ENCODE measurements around the gene MYO7A.

Gene MYO7A

DNA sequence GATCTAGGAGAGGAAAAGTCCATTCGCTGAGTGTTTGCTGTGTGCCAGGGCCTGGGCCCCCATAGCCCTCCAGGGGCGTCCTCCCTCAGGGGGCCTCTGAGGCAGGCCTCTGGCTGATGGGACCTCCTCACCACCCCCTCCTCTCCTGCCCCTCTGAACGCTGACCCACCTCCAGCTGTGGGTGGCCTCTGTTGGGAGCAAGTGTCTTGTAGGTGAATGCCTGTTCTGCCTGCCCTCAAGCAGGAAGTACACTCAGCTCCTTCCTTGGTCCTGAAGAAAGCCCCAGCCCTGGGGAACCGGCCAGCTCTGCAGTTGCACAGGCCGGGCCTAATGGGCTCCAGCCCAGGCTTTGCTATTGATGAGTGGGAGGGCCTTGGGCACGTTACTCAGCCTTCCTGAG is 3.5 kb downstream of the MYO7A start:
- intact Hi-C loops (cut with DNase I; ENCODE audit: low total_unique reads), result no loop called here
- TF ChIP-seq, protein P1, sequence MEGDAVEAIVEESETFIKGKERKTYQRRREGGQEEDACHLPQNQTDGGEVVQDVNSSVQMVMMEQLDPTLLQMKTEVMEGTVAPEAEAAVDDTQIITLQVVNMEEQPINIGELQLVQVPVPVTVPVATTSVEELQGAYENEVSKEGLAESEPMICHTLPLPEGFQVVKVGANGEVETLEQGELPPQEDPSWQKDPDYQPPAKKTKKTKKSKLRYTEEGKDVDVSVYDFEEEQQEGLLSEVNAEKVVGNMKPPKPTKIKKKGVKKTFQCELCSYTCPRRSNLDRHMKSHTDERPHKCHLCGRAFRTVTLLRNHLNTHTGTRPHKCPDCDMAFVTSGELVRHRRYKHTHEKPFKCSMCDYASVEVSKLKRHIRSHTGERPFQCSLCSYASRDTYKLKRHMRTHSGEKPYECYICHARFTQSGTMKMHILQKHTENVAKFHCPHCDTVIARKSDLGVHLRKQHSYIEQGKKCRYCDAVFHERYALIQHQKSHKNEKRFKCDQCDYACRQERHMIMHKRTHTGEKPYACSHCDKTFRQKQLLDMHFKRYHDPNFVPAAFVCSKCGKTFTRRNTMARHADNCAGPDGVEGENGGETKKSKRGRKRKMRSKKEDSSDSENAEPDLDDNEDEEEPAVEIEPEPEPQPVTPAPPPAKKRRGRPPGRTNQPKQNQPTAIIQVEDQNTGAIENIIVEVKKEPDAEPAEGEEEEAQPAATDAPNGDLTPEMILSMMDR (IDR thresholded peaks at IDR 0.05), result no peak
- no peaks in the 10 kb centered on the region for H3K27me3 ChIP-seq
- no peak for DNase-seq
- H3K36me3 ChIP-seq, result no peaks in the 10 kb centered on the region
- peak overlapping the region; percentile 10 to 45 for H3K27ac ChIP-seq
- no peaks in the 10 kb centered on the region for H3K9me3 ChIP-seq
- no peak overlapping the region for H3K4me3 ChIP-seq
- H3K4me1 ChIP-seq, result peaks cover 0 to 42% (median 36%) of the 10 kb centered on the region in 4 donors

DNA sequence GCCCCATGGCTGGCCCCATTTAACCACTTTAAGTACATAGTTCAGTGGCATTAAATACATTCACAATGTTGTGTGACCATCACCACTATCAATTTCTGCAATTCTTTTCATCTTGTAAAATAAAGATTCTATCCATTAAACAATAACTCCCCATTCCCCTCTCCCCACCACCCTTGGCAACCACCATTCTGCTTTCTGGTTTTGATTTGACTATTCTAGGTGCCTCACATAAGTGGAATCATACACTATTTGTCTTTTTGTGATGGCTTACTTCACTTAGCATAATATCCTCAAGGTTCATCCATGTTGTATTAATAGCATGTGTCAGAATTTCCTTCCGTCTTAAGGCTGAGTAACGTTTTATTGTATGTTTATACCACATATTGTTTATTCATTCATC is 7.0 kb downstream of the MYO7A start:
- DNase-seq, result no peak
- Histone ChIP-seq H3K27ac (no peak overlapping the region), H3K36me3 (no peaks in the 10 kb centered on the region), H3K27me3 (peaks cover 0 to 25% of the 10 kb centered on the region in 2 donors), H3K4me1 (peaks cover 0 to 27% (median 17%) of the 10 kb centered on the region in 4 donors), H3K4me3 (no peak overlapping the region), H3K9me3 (no peaks in the 10 kb centered on the region)
- intact Hi-C loops (cut with DNase I; ENCODE audit: low total_unique reads), result no loop called here
- TF ChIP-seq, protein P1 (IDR thresholded peaks at IDR 0.05), result no peak

DNA sequence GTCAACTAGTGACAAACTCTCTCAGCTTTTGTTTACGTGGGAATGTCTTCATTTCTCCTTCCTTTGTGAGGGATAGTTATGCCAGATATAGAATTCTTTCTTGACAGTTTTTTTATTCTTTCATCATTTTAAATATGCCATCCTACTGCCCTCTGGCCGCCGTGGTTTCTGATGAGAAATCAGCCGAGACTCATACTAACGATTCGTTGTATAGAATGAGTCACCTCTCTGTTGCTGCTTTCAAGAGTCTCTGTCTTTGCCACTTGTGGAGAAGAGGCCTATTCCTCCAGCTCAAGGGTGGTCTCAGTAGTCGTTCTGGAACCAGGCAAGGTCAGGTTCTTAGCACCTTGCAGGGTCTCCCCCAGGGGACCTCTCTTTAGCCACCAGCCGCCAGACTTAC is 8.0 kb downstream of the MYO7A start:
- no peak overlapping the region for H3K27ac ChIP-seq

DNA sequence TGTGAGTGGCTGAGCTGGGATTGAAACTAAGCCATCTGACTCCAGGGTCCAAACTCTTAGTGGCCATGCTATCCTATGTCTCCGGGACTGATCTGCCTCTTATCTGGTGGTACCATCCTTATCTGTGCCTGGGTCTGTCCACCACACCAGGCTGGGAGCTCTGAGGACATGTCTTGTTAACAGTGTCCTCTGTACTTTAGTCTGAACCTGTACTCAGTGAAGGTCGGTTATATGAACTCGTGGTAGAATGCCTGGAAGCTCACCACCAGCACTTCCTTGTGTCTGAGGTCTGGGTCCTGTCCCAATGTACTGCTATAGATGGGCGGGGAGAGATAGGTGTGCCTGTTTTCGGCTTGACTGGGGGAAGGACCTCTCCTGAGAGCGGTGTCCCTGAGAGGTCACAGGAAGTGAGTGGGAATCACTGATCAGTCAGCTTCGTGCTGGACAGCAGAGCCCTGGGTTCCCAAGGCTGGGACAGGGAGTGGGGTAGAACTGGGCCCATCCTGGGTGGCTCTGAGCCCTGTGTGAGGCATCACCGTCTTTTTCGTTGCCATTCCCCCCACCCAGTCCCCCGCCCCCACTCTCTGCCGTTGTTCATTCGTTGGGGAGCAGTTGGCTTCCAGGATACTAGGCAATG is 8.9 kb downstream of the MYO7A start:
- intact Hi-C loops (cut with DNase I; ENCODE audit: low total_unique reads), result no loop called here
- Histone ChIP-seq H3K4me3 (no peak overlapping the region), H3K4me1 (peaks cover 0 to 8% (median 2%) of the 10 kb centered on the region in 4 donors), H3K36me3 (no peaks in the 10 kb centered on the region), H3K9me3 (no peaks in the 10 kb centered on the region), H3K27me3 (peaks cover 0 to 25% of the 10 kb centered on the region in 2 donors), H3K27ac (no peak overlapping the region)
- TF ChIP-seq, protein P1 (IDR thresholded peaks at IDR 0.05), result no peak
- no peak for DNase-seq

More for the DNA sequence above, 8.0 kb downstream of the MYO7A start:
- H3K27me3 ChIP-seq, result peaks cover 0 to 25% of the 10 kb centered on the region in 2 donors
- H3K9me3 ChIP-seq, result no peaks in the 10 kb centered on the region
- no peak overlapping the region for H3K4me3 ChIP-seq
- DNase-seq, result no peak
- TF ChIP-seq, protein P1 (IDR thresholded peaks at IDR 0.05), result no peak
- intact Hi-C loops (cut with DNase I; ENCODE audit: low total_unique reads), result no loop called here
- peaks cover 0 to 17% (median 8%) of the 10 kb centered on the region in 4 donors for H3K4me1 ChIP-seq
- H3K36me3 ChIP-seq, result no peaks in the 10 kb centered on the region

- DNase-seq, result no peak
- Histone ChIP-seq H3K27me3 (peaks cover 0 to 25% of the 10 kb centered on the region in 2 donors), H3K9me3 (no peaks in the 10 kb centered on the region), H3K4me1 (peaks cover 0 to 6% (median 2%) of the 10 kb centered on the region in 4 donors), H3K27ac (no peak overlapping the region), H3K36me3 (no peaks in the 10 kb centered on the region), H3K4me3 (no peak overlapping the region)
- TF ChIP-seq, protein P1 (IDR thresholded peaks at IDR 0.05), result no peak
- intact Hi-C loops (cut with DNase I; ENCODE audit: low total_unique reads), result no loop called here
These were observed 9.4 kb downstream of the MYO7A start for GRCh38 chr11:77137421-77137820.
